Choroid plexus epithelial cell (primary cell): Measurements from ENCODE around the gene METAP2.
"Not testable (repeated sequence)": the region's sequence is repeated elsewhere in the genome, so short reads cannot be mapped to it uniquely, and the experiment has no call there.

ENCODE experiments used
- DNase-seq: peaks from one replicate; pipeline ENCODE4 v3.0.0-alpha.2; 2010; ENCODE audit warnings: low read depth
- H3K4me3 ChIP-seq: 2 replicates; pipeline ENCODE4 v1.5.1; 2011; ENCODE audit warnings: low read depth, mild to moderate bottlenecking, control low read depth, low read length, moderate library complexity
- TF ChIP-seq, protein P1 (sequence below): conservative IDR thresholded peaks from 2 replicates; pipeline ENCODE4 v1.5.1; 2011; ENCODE audit warnings: low read depth, mild to moderate bottlenecking, control low read depth, inconsistent platforms, low read length, moderate library complexity

Gene METAP2

DNA sequence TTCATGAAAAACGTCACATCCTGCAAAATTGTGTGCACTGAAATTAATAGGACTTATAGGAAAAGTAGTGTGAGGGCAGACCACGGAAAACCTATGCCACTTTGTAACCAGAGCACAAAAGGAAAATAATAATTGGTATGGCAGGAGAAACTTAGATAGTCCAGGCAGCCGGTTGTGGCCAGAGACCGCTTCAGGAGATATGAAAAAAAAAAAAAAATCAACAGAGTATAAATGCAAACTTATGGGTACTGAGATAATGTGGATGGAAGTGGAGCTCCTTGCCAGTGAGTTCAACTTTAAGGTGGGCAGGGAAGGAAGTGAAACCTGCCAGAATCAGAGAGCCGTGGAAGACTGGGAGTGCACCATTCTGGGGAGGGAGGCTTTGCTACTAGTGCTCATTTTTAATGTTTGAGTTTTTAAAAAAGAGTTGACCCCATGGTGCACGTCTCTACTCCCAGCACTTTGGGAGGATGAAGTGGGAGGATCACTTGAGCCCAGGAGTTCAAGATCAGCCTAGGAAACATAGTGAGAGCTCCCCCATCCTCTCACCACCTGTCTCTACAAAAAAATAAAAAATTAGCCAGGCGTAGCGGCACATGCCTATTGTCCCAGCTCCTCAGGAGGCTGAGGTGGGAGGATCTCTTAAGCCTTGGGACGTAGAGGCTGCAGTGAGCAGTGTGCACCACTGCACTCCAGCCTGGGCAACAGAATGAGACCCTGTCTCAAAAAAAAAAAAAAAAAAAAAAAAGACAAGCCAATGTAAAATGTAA, 34.3 kb upstream of the METAP2 start:
- TF ChIP-seq, protein P1, sequence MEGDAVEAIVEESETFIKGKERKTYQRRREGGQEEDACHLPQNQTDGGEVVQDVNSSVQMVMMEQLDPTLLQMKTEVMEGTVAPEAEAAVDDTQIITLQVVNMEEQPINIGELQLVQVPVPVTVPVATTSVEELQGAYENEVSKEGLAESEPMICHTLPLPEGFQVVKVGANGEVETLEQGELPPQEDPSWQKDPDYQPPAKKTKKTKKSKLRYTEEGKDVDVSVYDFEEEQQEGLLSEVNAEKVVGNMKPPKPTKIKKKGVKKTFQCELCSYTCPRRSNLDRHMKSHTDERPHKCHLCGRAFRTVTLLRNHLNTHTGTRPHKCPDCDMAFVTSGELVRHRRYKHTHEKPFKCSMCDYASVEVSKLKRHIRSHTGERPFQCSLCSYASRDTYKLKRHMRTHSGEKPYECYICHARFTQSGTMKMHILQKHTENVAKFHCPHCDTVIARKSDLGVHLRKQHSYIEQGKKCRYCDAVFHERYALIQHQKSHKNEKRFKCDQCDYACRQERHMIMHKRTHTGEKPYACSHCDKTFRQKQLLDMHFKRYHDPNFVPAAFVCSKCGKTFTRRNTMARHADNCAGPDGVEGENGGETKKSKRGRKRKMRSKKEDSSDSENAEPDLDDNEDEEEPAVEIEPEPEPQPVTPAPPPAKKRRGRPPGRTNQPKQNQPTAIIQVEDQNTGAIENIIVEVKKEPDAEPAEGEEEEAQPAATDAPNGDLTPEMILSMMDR, result no peak
- no peak overlapping the region for H3K4me3 ChIP-seq

DNA sequence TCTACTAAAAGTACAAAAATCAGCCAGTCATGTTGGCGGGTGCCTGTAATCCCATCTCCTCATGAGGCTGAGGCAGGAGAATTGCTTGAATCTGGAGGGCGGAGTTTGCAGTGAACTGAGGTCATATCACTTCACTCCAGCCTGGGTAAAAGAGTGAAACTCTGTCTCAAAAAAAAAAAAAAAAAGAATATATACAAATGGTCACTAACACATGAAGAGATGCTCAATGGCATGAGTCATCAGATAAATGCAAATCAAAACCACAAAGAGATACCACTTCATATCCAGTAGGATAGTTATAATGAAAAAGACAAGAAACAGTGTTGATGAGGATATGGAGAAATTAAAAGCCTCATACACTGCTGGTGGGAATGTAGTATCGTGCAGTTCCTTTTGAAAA, 33.6 kb upstream of the METAP2 start:
- TF ChIP-seq, protein P1, result no peak
- peak; percentile 34 for DNase-seq
- no peak overlapping the region for H3K4me3 ChIP-seq

More for the DNA sequence above, 34.3 kb upstream of the METAP2 start:
- DNase-seq, result no peak

DNA sequence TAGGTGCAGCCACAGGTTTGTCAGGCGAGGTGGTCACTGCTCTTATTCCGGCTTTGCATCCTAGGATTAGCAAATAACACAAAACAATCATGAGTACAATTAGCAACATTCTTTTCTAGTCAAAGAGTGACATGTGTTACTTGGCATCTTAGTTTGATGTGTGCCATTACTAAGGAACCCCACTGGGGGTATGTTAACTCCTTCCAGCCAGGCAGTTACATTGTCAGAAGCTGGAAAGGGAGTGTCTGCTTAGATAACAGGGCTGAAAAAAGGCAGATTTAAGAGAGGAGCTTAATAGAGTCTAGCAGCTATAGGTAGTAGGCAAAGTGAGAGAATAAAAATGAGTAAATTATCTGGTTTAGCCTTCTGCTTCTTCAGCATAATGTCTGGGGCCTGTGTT, 30.5 kb upstream of the METAP2 start:
- DNase-seq, result no peak
- TF ChIP-seq, protein P1, result no peak
- H3K4me3 ChIP-seq, result no peak overlapping the region

DNA sequence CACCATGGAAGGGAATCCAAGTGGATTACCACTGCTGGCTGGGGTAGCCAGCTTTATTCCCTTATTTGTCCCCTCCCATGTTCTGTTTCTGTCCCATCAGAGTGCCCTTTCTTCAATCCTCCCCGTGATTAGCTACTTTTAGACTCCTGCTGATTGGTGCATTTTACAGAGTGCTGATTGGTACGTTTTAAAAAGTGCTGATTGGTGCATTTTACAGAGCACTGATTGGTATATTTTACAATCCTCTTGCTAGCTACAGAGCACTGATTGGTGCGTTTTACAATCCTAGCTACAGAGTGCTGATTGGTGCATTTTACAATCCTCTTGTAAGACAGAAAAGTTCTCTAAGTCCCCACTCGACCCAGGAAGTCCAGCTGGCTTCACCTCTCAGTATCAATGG, 28.9 kb upstream of the METAP2 start:
- H3K4me3 ChIP-seq, DNase-seq: not testable (repeated sequence)

DNA sequence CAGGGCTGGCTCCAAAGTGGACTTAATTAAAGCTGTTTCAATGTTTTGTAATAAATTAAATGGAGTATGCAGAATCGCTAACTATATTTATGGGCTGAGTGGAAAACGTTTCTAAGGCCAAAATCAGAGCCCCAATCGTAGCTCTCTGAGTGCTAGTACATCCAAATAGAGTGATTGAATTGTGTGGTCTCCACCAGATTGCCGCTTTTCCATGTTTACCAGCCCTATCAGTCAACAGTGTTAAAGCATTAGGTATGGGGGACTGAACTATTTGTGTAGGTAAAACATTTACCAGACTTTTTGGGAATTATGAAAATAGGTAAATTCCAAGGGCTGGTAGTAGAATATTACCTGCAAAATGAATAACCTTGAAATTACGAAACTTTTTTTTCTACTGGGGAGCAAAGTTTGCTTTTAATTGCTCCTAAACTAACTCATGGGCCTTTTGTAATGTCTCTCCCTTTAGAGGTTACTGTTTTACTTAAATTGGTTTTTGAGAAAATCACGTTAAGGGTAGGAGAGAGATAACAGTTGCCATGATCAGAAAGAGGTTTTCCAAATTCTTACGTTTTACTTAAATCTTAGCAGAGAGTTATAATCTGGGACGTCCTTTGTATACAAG, 28.0 kb upstream of the METAP2 start:
- DNase-seq, result no peak
- peak overlapping the region; percentile 52 for H3K4me3 ChIP-seq
- TF ChIP-seq, protein P1, result no peak

DNA sequence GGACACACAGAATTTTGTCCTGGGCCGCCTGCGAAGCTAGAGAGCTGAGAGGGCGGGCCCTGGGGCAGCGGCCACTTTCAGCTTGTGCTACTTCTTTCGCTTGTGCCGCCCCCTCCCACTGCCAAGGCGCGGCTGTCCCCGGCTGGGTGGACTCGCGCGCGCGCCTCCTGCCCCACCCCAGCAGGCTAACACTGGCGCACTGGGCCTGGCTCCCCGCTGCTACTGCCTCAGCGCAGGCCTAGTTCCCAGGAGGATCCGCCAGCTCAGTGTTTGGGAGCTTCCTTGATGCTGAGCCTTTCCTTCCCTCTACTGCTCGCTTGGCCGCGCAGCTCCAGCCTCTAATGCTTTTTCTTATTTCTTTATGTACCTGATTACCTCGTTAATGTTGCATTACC, 27.4 kb upstream of the METAP2 start:
- peak; percentile 45 for DNase-seq
- peak overlapping the region; percentile 52 for H3K4me3 ChIP-seq
- TF ChIP-seq, protein P1, result no peak

DNA sequence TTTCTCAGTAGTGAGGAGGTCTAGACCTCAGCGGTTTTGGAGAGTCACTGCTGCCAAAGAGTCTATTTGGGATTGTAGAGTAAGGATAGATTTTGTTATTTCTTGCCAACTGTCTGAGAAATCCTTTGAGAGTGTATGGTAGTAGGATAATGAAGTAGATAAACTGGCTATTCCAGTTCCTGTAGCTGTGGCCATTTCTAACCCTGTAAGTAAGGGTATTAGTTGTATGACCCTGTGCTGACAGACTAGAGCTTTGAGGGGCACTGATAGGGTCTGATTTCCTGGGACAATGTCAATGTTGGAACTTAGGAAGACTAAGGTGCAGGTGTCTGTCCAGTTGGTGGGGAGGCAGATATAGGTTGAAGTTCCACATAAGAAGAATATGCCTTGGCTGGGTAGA, 24.3 kb upstream of the METAP2 start:
- not testable (repeated sequence) for DNase-seq, H3K4me3 ChIP-seq

DNA sequence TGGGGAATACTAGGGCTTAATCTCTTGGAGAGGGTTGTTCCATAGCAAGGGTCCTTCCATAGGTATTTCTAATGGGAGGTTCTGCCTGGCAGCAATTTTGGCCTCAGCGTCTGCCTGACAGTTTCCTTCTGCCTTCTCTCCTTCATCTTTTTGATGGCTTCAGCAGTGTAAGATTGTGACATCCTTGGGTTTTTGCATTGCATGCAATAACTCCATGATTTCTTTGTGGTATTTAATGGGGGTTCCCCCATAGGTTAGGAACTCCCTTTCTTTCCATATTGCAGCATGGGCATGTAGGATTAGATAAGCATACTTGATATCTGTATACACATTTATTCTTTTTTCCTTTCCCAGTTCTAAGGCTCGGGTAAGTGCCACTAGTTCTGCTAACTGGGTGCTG, 21.5 kb upstream of the METAP2 start:
- H3K4me3 ChIP-seq, DNase-seq: not testable (repeated sequence)

DNA sequence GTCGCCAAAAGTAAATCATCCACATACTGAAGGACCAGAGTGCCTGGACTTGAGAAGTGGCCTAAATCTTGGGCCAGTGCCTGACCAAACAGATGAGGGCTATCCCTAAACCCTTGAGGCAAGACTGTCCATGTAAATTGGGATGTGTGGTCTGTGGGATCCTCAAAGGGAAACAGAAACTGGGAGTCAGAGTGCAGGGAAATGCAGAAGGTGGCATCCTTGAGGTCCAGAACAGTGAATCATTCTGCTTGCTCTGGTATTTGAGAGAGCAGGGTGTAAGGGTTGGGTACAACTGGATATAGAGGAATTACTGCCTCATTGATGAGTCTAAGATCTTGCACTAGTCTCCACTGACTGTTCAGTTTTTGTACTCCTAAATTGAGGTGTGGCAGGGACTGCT, 20.1 kb upstream of the METAP2 start:
- DNase-seq, result peak; percentile 25
- not testable (repeated sequence) for H3K4me3 ChIP-seq

DNA sequence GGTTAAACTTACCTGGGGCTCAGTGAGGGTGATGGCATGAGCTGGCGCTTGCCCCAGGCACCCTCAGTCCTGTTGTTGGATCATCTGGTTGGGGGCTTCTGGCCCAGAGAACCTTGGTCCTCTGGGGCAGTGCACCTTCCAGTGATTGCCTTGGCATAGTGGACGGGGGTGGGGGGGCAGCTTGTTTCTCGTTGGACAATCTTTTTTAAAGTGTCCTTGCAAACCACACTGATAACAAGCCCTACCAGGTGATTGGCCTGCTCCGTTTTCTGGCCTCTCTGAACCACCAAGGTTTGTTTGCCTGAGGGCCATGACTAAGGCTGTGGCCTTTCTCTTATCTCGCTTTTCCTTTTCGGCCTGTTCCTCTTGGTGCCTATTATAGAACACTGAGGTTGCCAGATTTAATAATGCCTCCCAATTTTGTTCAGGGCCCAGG, 19.2 kb upstream of the METAP2 start:
- H3K4me3 ChIP-seq, DNase-seq: not testable (repeated sequence)

DNA sequence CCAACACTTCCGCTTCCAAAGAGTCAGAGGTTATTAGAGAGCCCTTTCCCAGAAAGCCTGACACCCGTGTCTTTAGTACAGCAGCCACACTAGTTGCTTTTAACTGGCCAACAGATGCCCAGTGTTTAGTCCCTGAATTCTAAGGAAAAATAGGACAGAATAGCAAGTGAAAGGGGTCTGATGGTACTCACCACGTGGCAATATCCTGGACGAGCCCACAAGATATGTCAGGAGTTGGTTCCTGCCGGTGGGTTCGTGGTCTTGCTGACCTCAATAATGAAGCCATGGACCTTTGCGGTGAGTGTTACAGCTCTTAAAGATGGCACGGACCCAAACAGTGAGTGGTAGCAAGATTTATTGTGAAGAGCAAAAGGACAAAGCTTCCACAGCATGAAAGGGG, 16.3 kb upstream of the METAP2 start:
- H3K4me3 ChIP-seq, result not testable (repeated sequence)
- DNase-seq, result peak; percentile 51
